Erythroblast (primary cell): Measurements from ENCODE around the gene TSSK6.

Experiments
- GATA1 ChIP-seq: IDR thresholded peaks from 2 replicates; pipeline ENCODE4 v1.6.1; 2011; ENCODE audit warnings: low read depth, mild to moderate bottlenecking, control low read depth, low read length, moderate library complexity
- POLR2A ChIP-seq: IDR thresholded peaks from 2 replicates; pipeline ENCODE4 v1.6.1; 2011; ENCODE audit warnings: mild to moderate bottlenecking, low read length

- TF ChIP-seq POLR2A (no peak), GATA1 (no peak)
Observed at GRCh38 chr19:19487950-19488874, 27.1 kb downstream of the TSSK6 start.
